Measurements from ENCODE around the gene SLC12A7.

The SLC12A7 gene

DNA sequence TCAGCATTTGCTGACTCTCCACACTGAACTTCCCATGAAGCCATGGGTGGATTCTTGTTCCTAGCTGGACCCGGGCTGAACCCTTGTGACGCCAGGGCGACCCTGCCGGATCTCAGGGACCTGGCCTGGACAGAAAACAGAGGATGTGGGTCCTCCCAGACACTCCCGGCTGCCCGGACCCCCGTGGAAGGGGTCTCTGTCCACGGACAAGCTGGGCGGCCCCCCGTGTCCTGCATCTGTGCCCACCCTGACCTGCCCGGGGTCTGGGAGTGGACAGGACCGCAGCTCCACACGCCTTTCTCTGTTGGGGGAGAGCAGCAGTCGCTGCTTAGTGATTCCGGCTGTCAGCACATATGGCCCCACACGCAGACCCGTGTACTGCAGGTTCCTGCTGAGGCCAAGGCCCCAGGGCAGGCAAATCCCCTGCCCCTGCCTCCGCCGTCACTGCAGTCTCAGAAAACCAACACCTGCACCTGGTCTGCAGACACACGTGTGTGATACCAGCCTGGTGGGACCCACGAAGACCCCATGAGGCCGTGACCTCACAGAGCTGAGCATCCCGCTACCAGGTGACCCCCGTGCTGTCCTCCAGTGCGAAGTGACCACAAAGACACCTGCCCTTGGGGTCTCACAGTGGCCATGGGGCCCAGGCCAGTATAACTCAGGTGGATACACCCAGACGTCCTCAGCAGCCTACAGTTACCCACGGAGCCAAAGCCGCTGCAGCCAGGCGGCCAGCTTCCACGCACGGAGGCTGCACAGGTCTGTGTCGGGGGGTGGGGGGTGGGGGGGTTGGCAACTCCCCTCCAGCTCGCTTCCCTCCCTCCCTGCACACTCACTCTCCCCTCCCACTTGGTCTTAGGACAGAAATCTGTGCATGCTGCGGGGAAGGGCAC is 52.6 kb downstream of the SLC12A7 start:
- no peak for DNase-seq

DNA sequence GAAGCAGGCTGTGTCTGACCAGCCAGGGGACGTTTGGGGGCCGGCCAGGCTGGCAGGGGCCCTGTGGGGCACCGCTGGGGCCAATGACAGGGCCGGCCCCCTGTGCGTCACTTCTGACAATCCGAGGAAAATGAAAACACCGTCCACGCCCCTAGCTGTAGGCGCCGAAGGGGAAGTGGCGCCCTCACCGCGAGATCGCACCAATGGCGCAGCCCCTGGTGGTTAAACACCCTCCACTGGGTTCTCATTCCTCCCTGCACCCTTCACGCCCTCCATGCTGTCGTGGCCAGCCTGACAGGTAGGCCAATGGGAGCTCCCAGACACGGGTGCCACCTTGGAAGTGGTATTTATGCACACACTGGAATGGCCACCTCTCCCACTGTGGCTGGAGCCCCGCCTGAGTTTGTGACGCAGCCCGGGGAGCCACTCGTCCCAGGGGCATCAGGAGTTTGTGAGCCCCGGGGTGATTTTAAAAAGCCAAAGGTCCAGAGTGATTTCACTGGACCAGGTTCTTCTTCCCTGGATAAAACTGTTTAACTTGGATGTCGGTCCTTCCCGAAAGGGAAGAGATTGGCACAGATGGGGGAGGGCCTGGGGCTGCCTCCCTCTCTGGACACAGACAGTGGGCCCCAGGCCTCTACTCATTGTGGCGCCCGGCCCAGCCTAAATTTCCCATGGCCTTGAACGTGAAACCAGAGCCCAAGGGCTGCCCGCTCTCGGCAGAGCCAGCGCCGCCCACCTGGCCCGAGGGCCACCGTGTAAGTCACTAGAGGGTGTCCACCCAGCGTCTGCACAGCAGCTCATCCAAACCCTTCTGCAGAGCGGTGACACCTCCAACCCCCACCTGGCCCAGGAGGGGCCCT is 53.5 kb downstream of the SLC12A7 start:
- DNase-seq: no peak

DNA sequence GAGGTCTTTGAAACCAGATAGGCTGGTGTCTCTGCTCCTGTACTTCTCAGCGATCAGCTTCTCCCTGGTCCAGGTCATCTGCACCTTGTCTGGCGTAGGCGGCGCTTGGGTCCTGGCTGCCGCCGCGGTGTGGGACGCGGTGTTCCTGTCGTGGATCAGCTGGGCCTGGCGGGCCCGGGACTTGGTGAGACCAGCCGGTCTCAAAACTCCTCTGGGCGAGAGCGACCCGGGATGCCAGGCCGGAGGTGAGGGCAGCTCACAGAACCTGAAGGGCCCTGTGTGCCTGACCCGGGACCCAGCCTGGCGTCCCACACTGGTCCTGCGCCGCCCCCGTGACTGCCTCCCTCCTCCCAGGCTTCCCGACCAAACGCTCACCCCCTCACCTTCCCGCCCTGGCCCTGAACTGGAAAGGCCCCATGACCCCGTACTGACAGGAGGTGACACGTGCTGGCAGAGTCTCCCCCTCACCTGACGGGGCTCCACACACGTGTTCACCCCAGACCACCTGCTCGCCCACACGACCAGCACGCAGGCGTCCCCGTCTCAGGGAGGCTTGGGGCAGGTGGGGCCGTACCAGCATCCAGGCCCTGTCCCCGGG is 54.3 kb downstream of the SLC12A7 start:
- DNase-seq: no peak

DNA sequence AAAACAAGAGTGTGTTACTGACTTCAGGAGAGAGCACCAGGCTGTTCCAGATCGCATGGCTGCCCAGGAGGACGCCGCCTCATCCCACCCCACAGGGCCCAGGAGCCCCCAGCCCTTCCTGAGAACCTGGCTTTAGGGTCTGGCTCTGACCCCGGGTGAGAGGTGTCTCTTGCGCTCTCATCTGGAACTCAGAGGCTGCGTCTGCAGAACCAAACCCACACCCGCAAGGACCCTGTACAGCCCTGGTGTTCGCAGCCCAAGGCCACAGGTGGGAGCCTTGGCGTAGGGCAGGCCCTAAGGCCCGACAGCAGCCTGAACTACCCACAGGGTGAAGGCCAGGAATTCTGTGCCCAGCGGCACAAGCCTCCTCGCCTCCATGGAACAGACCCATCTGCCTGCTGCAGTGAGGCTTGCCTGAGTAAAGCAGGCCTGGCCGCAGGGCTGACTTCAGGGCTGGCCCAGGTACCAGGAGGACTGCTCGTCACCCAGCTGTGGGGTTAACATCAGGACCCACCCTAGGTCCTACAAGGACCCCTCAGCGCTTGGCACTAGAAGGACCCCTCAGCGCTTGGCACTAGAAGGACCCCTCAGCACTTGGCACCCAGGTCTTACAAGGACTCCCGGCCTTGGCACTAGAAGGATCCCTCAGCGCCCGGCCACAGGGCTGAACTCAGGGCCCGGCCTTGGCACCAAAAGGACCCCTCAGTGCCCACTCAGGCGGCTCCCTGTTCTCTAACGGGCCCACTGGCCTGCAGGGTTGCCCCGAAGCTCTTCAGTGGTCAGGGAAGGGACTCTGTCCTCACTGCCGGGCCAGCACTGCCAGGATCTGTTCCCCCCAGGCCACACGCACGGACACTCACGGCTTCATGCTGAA is 55.0 kb downstream of the SLC12A7 start:
- no peak for DNase-seq

DNA sequence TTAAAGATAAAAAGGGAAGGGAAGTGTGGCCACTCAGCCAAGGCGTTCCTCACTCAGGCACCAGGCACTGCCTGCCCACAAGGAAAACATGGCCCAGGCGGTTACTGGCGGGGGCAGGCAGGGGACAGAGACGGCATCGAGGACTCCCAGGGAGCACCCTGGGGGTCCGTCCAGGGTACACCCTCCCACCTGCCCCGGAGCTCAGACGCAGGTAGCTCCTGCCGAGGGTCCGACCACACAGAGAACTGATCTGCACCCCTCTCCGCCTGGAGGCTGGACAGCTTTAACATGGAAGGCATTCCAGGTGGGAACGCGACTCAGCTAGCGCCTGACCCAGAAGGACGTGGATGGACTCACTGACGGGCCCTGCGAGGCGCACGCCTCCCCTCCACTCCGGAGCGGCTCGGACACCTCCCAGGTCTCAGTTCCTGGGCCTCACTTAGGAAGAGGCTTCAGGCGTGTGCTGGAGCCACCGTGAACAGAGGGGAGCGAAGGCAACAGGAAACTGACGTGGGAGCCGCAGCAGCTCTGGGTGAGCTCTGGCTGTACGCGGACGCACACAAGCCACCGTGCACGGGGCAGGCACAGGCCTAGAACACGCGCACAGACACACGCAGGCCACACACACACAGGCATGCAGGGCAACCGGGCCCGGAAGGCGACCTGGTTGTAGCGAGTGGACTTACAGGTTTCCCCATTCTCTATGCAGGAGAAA is 55.8 kb downstream of the SLC12A7 start:
- DNase-seq: no peak

DNA sequence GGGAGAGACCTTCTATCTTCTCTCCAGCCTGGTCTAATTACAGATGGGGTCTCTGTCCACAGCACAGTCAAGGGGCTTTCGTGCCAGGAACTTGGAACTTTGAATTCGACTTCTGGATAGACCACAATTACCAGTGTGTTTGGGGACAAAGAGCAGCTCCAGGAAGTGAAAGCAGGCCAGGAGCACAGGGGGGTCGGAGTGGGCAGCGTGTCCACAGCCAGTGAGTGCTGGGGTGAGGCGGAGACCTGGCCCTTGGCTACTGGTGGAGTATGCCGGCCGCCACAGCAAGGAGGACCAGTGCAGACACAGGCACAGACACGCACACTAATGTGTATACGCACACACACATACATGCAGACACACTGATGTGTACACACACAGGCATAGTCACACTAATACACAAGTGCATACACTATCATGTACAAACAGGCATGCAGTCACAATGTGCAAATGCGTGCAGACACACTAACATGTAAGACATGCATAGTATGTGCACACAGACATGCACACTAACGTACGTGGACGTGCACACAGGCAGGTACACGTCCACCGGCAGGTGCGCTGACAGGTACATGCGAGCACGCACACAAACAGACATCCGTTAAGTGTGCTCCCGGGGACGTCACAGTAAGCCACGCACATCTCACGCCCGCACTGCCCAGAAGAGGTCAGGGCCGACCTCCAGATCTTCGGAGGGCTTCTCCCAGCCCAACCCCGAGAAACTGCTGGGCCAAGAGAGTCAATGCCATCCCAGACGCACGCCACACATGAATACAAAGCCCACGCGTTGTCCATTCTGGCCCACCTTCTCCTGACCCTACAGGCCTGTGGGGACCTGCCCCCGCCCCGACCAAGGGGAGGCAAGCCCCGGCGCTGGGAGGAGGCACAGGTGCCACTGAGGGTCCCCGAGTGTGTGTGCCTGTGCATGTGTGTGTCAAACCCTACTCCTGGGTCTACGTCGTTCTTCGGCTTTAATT is 56.8 kb downstream of the SLC12A7 start:
- no peak for DNase-seq

DNA sequence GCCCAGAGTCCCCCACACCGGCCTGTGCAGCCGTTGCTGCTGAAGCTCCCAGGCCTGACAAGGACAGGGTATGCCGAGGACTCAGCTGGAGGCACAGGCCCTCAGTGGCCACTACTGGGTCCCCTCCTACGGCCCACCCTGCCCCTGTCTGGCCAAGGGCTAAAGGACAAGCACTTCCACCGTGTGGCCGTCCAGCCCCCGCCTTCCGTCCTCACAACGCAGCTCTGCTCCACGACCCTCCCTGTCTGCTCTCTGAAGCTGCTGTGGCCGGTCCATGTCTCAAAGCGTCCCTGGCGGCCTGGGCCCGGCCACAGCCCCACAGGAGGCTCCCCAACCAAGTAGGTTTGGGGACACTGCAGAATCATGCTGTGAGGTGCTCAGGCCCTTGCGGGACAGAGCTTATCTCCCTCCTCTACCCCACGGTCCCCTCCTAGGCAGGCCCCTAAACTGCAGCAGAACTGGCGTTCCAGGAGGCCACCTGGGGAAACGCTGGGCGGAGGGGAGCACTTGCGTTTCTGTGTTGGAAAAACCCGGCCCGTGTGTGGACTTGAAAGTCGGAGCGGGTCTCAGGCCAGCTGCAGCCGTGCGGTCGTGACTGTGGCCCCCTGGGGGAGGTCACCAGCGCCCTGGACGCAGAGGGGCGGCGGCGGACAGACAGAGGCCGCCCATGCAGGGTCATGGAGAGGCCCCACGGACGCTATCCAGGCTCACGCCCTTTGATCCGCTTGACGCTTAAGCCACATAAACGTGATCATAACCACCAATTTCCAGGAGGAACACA is 57.7 kb downstream of the SLC12A7 start:
- DNase-seq: no peak

DNA sequence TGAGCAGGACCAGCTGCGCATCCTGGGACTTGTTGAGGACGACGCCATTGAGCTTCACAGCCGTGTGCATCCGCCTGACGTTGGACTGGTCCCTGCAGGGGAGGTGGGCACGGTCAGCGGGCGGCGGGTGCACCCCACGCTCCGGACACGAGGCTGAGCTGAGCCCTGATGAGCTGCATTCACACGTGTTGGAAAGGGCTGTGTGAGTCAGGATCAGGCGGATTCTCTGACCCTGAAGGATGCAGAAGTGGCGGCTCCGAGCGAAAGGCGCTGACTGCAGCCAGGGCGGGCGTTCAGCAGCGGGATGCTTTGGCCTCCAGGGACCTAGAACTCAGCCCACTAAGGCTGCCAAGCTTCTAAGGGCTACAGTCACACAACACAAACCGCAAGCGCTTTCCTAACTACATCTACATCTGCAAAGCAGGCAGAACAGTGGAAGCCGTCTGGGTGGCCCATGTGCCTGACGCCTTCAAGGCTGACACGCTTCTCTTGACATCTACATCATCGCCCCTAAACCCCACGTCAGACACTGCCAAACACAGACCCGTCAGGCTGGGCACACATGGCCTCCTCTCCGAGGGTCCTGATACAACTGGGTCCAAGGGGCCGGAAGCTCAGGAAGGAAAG is 58.4 kb downstream of the SLC12A7 start:
- no peak for DNase-seq

DNA sequence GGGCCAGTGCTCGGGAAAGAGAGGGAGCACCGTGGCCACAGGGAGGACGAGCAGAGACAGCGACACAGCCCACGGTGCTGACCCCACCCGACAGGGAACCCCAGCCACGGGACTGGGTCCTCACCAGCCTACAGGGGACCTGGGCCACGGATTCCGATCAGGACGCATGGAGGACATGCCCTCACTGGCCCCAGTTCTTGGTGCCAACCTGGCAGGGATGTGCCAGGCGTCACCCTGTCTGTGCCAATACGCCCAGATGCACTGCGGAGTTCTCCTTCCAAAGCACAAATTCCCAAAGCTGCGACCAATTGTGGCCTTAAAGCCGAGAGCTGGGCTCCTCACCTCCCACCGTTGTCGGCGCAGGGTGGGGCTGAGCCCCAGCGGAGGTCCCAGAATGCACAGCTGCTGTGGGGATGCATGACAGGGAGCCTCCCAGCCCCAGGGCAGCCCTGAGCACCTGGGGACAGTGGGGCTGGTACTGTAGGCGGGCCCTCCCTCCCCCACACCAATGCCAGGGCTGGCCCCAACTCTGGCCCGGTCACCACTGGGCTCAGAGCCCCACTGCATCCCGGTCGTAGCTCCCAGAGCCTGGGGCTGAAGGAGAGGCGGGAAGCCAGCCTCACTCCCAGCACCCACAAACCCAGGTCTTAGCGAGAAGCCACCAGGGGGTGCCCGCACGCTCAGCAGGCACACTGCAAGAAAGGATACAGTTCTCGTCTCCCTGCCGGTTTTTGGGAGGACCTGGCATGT is 59.0 kb downstream of the SLC12A7 start:
- DNase-seq: no peak

DNA sequence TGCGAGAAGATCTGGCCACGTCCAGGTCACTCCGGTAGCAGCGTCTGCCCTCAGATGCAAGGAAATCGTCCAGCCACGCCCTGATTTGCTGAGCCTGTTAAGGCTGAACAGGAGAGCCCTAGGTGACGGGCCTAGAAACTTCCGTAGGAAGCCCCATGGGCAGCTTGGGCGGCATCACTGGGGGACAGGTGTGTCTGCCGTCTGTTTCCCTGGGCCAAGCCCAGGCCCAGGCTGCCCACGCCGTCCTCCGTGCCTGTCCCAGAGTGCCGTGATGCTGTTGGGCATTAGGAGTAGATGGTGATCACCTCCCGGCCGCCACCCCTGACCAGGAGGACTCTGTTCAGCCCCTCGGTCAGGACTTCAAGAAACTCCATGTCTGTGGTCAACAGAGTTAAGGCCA is 59.8 kb downstream of the SLC12A7 start:
- DNase-seq: no peak

DNA sequence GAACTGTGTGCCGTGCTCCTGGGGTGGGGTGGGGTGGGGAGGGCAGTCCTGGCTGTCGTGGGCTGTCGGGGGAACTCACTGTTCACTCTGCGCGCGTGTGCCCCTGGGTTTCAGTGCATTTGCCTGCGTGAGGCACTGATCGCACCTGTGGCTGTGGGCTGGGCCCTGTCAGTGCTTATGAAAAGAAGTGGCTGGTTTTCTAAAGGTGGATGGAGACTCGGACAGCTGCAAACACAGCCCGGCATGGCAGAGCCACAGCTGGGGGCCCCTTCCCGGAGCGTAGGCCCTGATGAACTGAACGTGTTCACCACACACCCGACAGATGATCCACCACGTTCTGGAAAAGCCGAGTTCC is 60.5 kb downstream of the SLC12A7 start:
- no peak for DNase-seq

DNA sequence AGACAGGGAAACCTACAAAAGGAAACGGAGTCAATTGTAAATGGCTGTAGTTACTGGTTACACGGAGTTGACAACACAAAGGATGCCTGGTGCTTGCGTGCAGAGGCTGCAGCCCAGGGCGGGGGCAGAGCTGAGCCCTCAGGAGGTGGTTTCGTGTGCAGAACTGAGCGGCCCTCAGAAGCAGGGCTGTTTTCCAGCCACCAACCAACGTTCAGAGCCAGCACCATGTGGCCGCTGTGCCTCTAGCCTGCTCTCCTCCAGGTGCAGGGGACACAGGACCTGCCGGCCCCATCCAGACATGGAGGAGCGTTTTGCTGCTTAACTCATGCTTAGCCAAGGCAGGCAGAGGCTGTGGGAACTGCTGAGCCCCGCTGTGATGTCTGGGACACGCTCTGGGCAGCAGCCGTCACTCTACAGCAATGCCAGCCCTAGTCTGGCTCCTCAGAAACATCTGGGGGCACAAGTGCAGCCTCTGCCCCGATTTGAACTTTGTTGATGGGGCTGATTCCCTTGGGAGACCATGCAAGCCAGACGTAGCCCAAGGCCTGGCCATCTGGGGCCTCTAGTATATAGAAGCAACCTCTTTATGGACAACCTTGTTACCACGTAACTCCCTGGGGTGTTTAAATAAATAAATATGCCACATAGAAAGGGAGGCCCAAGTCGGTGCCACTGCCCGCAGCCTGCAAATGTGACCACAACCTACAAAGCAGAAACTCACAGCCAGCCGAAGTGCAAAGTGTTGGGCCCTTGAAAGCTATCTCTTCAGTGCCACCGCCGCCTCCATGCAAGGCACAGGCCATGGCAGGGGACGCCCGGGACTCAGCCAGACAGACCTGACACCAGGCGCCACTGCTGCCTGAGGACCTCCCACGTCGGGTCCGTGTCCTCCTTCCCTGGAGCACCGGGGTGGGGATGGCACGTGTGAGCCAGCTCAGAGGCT is 61.2 kb downstream of the SLC12A7 start:
- DNase-seq: no peak

DNA sequence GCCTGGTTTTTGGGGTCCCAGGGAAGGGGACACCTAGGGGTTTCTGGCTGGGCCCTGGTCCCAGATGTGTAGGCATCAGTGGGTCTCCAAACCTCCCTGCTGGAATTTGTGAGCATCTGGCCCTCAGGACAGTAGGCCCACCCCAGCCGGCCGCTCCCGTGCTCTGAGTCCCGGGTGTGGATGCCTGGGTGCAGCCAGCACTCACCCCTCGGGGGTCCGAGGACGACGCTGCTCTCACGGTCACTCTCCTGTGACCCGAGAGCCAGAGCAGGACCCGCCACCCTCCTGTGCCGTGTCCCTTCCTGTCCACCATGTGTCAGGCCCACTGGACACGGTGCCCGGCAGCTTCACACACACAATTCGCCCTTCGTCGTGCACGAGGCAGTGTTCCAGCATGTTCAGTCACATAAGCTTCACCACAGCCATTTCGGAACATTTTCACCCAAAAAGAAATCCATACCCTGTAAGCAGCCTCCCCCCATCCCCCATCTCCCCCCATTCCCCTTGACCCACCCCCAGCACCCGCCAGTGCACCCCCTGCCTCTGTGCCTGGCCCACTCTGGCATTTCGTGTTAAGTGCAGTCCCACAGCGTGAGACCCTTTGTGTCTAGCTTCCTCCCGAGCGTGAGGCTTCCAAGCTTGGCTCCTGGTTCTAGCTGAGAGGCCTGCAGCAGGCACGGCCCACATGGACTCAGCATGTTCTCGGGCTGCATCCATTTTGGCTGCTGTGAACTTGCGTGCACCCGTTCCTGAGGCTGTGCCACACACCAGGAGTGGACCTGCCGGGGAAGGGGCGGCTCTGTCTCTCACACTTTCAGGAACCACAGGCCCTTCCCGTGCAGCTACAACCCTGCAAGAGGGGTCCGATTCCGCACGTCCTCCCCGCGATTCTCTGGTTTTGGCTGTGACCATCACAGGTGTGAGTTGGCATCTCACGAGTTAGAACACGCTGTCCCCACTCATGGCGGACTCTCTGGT is 62.7 kb downstream of the SLC12A7 start:
- DNase-seq: no peak

DNA sequence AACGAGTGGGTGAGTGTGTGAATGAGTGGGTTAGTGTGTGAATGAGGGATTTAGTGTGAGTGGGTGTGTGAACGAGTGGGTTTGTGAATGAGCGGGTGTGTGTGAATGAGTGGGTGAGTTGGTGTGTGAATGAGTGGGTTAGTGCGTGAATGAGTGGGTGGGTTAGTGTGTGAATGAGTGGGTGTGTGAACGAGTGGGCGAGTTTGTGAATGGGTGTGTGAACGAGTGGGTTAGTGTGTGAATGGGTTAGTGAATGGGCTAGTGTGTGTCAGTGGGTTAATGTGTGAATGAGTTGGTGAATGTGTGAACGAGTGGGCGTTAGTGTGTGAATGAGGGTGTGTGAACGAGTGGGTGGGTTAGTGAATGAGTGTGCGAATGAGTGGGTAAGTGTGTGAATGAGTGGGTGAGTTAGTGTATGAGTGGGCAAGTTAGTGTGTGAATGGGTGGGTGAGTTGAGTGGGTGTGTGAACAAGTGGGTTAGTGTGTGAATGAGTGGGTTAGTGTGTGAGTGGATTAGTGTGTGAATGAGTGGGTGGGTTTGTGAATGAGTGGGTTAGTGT is 63.6 kb downstream of the SLC12A7 start:
- DNase-seq: no peak

DNA sequence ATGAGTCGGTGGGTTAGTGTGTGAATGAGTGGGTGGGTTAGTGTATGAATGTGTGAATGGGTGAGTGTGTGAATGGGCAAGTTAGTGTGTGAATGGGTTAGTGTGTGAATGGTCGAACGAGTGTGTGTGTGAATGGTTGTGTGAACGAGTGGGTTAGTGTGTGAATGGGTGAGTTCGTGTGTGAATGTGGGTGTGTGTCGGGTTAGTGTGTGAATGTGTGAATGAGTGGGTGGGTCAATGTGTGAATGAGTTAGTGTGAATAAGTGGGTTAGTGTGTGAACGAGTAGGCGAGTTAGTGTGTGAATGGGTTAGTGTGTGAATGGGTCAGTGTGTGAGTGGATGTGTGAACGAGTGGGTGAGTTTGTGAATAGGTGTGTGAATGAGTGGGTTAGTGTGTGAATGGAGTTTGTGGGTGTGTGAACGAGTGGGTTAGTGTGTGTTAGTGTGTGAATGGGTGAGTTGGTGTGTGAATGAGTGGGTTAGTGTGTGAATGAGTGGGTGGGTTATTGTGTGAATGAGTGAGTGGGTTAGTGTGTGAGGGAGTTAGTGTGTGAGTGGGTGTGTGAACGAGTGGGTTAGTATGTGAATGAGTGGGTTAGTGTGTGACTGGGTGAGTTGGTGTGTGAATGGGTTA is 64.4 kb downstream of the SLC12A7 start:
- no peak for DNase-seq

Measured in CD4-positive, alpha-beta T cell treated with Interleukin-21 for 1 hour (primary cell).